Measurements from ENCODE around the gene PIK3C2G.
"Not testable (repeated sequence)": the region's sequence is repeated elsewhere in the genome, so short reads cannot be mapped to it uniquely, and the experiment has no call there.

Gene PIK3C2G

GRCh38 chr12:18483698-18484325, 222.5 kb downstream of the PIK3C2G start:
- no peak for DNase-seq

GRCh38 chr12:18486036-18486435, 224.7 kb downstream of the PIK3C2G start:
- no peak for DNase-seq

GRCh38 chr12:18487509-18487908, 226.2 kb downstream of the PIK3C2G start:
- no peak for DNase-seq

- no peak for DNase-seq
These were observed 231.2 kb downstream of the PIK3C2G start for GRCh38 chr12:18492372-18493025.

DNA sequence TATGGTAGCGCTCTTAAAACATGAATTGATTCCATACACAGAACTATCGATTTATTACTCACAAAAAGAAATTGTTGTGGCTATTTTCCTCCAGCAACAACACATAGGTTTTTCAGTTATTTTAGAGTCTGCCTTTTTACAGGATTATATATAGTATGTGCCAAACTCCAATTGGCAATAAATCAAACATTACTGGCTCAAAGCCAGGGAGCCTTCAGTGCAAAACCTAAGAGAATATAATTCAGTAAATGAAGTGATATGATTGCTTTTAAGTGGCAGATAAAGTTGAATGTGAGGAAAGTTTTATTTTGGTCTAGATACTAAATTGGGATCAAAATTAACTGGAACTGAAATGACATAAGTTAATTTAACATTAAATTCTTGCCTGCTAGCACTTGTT, 234.8 kb downstream of the PIK3C2G start:
- no peak for DNase-seq

GRCh38 chr12:18500160-18500574, 238.8 kb downstream of the PIK3C2G start:
- DNase-seq = not testable (repeated sequence)

DNA sequence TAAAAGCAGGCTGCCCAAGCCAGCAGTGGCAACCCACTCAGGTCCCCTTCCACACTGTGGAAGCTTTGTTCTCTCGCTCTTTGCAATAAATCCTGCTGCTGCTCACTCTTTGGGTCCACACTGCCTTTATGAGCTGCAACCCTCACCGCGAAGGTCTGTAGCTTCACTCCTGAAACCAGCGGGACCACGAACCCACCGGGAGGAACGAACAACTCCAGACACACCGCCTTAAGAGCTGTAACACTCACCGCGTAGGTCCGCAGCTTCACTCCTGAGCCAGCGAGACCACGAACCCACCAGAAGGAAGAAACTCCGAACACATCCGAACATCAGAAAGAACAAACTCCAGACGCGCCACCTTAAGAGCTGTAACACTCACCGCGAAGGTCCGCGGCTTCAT, 239.4 kb downstream of the PIK3C2G start:
- DNase-seq = not testable (repeated sequence)

- DNase-seq = no peak
These were observed 241.2 kb downstream of the PIK3C2G start for GRCh38 chr12:18502422-18502968.

- DNase-seq = no peak
These were observed 260.1 kb downstream of the PIK3C2G start for GRCh38 chr12:18521461-18521860.

DNA sequence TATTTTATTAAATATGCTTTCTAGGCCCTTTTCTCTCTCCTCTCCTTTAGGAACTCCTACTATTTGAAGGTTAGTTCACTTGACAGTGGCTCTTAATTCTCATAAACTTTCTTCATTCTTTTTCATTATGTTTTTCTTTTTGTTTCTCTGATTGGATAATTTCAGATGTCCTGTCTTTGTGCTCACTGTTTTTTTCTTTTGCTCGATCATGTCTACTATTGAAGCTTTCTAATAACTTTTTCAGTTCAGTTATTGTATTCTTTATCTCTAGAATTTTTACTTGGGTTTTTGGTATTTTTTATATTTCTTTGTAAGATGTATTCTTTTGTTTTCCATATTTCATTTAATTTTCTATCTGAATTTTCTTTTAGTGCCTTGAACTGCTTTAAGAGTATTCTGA, 261.5 kb downstream of the PIK3C2G start:
- DNase-seq = no peak

DNA sequence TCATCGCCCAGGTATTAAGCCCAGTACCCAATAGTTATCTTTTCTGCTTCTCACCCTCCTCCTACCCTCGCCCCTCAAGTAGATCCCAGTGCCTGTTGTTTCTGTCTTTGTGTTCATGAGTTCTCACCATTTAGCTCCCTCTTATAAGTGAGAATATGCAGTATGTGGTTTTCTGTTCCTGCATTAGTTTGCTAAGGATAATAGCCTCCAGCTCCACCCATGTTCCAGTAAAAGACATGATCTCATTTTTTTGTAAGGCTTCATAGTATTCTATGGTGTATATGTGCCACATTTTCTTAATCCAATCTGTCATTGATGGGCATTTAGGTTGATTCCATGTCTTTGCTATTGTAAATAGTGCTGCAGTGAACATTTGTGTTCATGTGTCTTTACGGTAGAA, 281.2 kb downstream of the PIK3C2G start:
- DNase-seq = not testable (repeated sequence)

DNA sequence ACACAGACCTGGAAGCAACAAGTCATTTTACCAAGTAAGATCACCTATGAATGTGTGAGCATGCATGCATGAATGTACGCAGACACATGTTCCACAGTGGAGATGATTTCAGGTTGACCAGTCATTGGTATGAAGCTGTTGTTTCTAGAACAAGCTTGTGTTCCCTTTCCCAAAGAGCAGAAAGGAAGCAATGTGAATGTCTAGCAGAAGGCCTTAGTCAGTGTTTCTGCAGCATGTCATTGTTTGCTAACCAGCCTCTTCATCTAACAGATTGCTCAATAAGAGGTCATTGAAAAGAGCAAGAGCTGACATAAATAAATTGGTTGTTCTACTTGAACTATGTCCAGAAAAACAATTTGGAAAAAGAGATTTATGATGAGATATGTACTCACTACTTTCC, 285.1 kb downstream of the PIK3C2G start:
- no peak for DNase-seq

DNA sequence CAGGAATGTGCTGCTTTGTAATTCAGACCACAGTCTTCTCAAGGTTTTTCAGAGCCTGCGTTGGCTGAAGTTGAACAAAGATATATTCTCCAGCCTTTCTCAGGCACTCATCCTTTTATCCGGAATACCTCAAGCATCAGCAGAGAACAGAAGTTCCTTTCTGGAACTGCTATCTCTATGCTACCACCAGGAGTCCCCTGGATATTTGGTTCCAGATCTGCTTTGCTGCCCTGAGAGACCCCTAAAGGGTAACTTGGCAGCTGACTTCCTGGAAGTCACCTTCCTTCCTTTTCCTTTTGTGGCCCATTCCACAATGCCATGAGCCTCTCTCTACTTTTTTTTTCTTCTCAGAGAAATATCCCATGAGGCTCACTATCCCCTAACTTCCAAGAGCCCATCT, 288.3 kb downstream of the PIK3C2G start:
- DNase-seq = no peak

DNA sequence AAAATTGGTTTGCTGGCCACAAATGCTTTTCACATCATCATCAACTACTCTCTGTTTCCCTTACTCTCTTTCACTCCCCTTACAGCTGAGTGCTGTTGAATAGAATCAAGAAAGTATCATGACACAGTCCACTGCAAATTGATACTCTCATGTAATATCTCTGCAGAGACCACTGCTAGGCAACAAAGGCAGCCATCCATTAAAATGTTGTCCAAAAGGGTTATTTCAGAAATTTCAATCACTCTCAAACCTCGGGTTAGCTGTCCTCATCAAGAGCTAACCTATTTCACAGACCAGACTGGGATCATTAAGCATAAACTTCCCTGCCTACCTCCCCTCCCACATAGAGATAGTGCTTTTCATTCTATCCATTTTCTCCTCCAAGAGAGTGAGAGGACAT, 289.8 kb downstream of the PIK3C2G start:
- no peak for DNase-seq

DNA sequence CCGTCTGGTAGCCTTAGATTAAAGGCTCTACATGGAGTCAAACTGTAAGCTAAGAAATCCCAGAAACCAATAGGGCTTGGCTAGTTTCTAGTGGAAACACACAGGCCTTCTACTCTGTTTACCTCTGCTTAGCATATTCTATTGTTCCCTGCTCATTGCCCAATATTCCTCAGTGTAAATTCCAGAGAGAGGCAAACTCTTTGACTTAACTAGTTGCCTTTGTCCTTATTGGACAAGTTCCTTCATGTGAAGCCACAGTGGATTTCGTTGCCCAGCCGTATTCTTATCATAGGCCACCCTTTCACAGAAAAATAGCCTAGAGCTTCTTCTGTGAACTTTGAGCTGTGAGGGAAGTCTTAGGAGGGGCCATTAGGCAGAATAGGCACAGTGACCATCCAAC, 290.4 kb downstream of the PIK3C2G start:
- no peak for DNase-seq

DNA sequence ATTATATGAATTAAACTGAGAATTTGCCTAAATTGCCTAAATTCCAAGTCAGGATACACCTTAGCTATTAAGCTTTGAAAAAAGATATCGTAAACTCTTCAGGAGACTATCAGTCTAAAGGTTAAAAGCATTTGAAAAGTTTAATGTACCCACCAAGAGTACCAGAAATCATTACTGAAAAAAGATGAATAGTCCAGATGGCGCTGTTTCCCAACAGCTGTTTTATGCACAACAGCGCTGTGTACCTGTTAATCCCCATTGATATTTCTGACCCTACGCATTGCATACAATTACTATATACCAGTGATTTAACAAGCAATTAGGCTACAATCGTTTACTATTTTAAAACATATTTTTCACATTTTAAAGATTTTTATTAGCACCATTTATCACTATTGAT, 291.5 kb downstream of the PIK3C2G start:
- no peak for DNase-seq

GRCh38 chr12:18556161-18556560, 294.8 kb downstream of the PIK3C2G start:
- no peak for DNase-seq

- DNase-seq = no peak
These were observed 297.9 kb downstream of the PIK3C2G start for GRCh38 chr12:18559242-18559641.

DNA sequence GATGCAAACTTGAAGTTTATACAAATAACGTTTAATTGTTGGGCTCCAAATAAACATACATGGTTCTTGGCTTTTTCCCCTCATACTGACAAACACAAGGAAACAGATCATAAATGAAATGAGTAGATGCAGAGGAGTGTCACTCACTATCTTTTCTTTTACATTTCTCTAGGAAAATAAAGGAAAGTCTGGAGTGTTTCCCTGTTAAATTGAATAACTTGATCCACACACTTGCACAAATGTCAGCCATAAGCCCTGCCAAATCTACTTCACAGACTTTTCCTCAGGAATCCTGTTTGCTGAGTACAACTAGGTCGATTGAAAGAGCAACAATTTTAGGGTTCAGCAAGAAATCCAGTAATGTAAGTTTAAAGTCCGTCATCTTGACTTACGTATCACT, 301.2 kb downstream of the PIK3C2G start:
- DNase-seq = no peak

DNA sequence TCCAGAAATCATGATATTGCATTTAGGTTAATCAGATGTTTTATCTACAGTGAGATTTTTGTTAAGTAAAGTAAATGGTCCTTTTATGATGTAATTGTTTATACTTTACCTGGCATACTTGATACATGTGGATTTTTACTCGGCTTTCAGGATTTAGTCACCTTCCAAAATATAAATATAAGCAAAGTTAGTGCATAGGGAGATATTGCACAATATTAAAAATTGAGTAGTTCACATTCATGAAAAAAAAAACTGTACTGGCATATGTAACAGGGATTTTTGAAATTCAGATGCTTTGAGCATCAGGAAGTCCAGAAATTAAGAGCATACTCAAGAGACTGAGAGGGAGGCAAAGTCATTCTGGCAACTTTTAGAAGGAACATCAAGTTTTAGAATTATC, 303.0 kb downstream of the PIK3C2G start:
- DNase-seq = no peak

- no peak for DNase-seq
These were observed 306.5 kb downstream of the PIK3C2G start for GRCh38 chr12:18567787-18568186.

- DNase-seq = no peak
These were observed 309.2 kb downstream of the PIK3C2G start for GRCh38 chr12:18570543-18570942.

- no peak for DNase-seq
These were observed 314.8 kb downstream of the PIK3C2G start for GRCh38 chr12:18576104-18576626.

GRCh38 chr12:18576648-18577047, 315.3 kb downstream of the PIK3C2G start:
- no peak for DNase-seq

Measured in suppressor macrophage treated with lipopolysaccharide for 1 hour (primary cell).